Stimulated activated CD4-positive, alpha-beta T cell treated with anti-CD3 and anti-CD28 coated beads, Interleukin-12 subunit alpha, Interleukin-12 subunit beta, amount 100 ng/mL, for 4 hours (primary cell): ENCODE measurements around the gene SEC24D.

Experiments
- DNase-seq: peaks from one replicate; pipeline ENCODE4 v3.0.0-alpha.2; 2020

Gene SEC24D

DNA sequence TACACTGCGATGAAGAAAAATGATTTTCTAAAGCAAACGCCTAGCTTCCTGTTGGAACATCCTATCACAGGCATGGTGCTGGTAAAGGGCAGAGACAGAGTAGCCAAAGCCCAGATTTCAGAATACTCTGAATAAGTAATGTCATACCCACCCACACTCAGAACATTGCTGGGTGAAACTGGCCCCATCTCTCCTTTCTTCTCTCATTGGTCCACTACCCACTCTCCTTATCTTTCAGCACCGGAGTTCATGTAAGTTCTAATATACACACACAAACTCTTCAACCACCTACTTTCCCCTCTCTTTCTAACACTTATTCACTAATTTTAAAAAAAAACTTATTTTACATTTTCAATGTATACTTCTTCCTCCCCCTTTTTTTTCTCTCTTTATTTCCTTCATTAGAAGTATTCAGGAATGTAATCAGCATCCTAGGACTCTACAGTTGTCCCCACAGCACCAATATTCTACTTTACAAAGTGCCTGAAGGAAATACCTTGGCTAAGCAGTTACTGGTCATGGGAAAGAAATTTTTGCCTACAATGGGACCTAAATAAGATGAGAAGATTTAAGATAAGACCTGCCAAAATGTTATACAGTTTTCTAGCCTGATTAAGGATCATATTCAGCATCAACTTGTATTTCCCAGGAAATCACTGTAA is 63.0 kb downstream of the SEC24D start:
- no peak for DNase-seq

DNA sequence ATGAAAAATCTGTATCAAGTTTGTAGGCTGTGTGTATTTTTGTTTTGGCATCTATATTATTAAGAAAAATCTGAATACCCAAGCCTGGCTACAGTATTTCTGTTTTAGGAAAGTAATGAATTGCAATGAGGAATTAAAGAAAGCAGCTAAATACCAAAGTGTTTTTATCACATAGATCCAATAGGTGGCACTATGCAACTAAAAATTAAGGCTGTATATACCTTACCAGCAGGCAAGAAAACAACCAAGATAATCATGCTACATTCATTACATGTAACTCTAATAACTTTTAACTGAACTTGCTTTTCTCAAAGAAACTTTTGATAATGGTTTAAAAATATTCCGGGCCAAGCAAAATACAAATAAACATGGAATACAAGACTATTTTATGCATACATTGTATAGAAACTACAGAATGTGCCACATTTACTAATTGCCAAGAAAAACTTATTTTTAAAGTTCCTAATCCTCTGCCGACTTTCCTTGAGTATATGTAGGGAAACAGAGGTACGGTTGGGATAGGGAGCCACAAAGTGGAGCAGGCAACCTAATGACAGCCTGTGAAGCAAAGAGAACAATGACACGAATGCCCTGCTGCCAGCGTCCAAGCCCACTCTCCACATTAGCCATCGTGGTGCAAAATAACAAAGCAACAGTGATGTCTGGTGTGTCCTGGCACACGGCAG is 63.7 kb downstream of the SEC24D start:
- no peak for DNase-seq

DNA sequence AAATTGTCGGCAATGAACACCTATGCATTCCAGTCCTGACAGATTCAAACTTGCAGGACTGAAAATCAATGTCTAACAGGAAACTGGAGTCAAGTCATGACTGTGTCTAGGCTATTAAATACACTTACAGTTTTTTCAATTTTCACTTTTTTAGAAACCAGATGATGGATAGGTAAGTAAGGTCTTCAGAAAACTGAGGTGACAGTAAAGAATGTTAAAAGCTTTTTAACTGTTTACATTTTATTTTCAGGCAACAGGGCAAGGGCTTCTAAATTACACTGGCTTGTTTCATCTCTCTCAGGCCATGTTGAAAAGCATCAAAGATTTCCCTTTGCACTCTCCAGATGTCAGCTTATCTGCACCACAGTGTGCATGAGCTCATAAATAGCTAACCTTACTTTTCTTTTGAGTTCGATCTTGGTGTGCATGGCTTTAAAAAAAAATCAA is 65.2 kb downstream of the SEC24D start:
- DNase-seq: no peak

DNA sequence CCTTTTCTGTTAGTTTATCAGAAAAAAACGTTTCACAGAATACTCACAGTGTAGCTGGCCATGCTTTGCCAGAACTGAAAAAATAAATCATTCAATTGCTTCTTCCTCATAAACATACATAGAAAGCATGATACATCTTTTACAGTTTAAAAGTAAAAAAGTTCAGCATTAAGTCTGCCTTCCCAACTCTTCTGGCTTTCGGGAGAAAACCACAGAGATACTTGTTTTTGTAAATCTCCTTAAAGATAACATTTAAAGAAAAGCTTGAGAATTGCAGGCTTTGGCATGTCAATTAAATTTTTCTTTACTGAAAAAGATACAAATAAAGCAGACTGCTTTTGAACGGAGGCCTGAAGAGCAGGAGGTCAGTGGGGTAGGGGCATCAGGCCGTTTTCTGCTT is 66.8 kb downstream of the SEC24D start:
- DNase-seq: no peak

DNA sequence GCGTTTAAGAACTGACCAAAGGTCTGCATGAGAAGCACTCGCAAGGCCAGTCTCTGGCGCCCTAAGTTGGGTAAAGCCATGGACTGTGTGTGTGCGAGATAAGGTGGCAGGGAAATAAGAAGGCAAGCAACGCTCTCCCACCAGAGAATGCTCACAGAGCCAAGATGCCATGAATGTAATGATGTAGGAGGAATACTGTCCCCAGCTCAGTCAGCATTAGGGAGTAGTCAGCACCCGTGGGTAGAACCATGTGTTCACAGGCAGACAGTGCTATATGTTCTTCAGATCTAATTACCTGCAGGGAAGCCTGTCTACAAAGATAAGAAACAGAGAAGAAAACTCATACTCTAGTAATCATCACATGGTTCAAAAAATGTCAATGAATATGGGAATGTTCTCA is 68.8 kb downstream of the SEC24D start:
- DNase-seq: no peak

DNA sequence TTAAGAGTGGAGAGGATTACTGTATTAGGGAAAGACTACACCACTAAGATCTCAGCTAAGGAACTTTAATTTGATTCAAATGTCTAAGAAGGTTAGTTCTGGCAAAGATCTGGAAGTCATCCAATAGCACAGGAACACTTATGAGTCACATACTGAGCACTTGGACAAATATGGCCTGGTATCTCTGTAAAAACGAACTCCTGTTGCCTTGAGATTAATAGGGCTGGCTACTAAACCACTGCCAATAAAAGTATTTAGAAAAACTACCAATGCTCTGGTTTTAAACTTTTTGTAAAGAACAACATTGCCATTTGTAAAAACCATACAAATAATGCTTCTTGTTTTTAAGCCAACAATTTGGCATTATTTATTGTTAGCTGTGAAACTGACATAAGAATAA is 70.5 kb downstream of the SEC24D start:
- DNase-seq: no peak

DNA sequence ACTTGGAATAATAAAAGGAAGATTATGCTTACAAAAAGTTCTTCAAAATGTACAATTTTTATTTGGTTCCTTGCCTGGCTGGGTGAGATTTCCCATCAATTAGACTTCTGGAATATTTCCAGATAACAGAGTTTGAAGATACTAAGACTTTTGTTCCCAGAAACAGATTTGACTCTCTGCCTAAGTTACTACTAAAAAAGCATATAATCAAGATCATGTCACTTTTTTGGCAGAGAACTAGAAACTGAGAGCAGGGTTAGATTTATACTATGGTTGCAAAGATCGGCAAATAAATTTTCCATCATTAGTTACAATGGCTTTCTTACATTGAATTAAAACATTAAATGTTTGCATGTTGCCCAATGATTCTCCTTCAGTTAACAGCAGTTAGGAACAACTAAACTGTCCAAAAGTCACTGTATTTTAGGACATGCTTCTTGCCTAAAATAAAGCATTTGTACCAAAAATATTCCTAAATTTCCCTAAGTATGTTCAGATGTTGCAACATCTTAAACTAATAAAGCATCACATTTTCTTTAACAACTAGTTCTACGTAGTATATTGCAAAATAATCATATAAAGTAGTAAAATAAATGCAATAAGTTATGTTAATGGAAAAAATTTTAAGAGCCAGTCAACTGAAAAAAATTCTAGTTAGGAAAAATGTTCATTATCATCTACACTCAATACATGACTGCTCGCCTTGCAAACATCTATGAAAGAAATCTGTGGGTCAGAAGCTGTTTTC is 73.0 kb downstream of the SEC24D start:
- DNase-seq: no peak

DNA sequence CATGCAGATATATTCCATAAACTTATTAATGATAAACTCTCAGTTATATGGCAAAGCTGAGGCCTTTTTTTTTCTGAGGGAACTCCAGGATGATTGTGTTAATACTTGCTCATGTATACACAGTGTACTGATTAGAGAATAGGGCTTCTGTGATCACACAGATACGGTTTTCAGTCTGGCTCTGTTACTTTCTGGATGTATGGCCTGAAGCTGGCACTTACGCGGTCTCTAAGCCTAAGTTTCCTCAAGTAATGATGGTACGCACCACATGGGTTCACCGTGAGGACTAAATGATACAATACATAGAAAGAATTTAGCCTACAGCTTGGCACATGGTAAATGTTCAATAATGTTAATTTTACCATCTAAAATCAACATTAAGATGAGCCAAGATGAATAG is 73.8 kb downstream of the SEC24D start:
- DNase-seq: no peak

DNA sequence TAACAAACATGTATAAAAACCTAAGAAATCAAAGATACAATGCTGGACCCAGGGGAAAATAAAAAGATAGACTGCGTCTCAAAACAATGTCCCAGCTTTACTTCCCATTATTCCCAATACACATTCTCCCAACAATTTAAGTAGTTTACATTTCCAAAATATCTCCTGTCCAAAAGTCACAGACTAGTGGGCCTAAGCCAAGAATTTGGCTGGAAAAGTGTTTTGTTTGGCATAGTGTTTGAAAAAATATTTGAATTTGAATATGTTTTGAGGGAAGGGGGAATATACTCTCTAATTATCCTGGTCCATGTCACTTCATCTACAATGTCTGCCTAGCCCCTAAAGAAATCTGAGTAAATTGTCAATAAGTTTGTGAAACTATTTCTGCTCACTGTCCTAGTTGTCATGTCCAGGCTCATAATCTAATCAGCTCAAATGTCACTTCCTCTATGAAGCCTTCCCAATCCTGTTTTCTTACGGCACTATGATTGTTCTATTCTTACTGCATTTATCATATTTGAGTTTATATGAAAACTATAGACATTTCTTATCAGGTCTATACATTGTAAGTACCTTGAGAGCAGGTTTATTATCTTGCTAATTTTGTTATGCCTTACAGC is 74.4 kb downstream of the SEC24D start:
- DNase-seq: no peak

DNA sequence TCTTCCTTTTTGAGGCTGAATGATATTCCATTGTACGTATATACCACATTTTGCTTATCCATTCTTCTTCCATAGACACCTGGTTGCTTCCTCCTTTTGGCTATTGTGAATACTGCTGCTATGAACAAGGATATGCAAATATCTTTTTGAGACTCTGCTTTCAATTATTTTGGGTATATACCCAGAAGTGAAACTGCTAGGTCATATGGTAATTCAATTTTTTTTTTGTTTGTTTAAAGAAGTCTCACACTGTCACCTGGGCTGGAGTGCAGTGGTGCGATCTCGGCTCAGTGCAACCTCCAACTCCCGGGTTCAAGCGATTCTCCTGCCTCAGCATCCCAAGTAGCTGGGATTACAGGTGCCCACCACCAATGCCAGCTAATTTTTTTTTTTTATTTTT is 75.4 kb downstream of the SEC24D start:
- no peak for DNase-seq

DNA sequence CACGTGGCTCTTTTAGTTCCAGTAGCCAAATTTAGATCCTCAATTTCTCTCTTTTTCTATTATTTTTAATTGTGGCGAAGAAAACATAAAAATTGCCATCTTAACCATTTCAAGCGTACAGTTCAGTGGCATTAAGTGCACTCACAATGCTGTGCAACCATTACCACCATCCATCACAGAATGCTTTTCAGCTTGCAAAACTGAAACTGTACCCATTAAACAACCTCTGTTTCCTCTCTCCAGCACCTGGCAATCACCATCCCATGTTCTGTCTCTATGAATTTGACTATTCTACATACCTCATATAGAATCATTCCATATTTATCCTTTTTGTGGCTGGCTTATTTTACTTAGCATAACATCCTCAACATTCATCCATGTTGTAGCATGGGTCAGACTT is 75.8 kb downstream of the SEC24D start:
- DNase-seq: no peak

DNA sequence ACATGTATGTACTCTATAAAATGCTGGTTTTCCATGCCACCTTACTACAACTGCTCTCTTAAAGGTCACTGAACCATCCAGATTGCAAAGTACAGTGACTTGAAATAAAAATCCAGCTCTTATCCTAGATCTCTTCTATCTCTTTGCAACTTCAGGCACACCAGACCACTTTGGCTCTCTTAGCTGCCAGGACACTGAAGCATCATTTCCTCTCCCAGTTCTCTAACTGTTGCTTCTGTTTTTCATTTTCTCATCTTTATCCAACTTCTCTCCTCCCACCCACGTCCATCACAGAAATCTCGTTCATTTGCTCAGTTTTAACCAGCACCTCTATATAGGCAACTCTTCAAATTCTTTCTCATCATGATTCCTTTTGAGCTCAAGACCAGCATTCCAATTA is 76.4 kb downstream of the SEC24D start:
- no peak for DNase-seq

DNA sequence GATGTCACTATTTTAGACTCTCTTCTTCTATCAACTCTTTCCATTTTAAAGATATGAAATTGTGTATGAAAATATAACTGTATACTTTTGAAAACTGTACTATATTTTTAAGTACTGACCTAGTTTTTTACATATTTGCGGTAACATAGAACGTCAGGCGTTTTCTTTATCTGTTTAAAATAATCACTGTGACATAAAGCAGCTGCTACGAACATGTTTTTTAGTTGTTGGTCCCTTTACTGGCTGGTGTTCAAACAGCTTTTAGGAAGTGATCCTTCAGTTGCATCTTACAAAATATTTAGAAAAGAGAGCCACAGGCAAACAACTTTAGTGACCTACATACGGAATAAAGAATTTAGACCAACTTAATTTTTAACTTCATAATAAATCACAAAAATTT is 77.6 kb downstream of the SEC24D start:
- DNase-seq: no peak

DNA sequence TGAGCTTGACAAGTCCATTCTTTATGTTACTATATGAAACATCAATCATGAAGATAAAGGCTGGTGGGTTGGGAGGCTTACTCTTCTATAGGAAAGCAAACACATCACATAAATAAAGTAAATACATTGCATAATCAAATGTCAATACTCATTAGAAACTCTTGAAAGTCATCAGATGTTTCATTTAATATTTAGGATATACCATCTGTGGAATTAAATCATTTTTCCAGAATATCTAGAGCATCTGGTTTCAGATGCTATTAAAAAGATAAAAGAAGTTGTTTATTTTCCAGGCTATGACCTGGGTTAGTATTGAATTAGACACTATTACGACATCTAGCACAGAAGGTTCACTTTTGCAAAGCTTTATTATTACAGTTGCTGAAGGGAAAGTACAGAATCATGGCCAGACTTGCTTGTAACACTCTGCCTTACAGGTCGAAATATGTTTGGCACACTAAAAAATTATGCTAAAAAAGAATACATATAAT is 78.1 kb downstream of the SEC24D start:
- DNase-seq: no peak

DNA sequence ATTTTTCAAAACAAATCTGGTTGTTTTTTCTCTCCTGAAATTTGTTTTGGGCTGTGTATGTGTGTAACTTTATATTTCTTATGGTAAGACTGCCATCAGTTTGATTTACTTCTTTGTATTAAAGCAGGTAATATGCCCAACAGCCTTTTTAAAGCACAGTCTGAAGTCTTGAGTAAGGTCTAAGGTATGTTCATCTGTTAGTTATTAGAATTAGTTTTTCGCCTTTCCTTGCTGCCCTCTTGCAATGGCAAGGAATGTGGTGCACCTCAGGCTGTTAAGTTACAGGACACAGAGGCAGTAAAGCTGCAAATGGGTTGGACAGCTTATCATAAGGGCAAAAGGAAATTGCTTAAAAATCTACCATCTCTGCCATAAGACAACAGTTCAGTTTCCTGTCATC is 79.0 kb downstream of the SEC24D start:
- DNase-seq: no peak

DNA sequence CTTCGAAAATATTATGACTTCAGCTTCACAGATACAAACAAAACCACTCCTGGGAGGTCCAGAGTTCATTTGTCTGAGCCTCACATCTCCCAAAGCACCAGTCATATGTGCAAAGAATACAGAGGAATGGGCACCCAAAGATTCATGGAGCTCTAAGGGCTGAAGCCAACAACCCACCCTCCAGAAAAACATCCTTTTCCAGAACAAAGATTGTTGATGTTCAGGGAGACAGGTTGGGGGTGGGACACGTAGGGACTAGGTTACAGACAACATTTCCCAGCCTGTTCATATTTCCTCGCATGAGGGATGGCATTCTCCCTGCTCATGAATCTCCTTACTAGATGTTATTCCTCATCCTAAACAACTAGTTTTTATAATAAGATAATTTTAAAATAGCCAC is 79.5 kb downstream of the SEC24D start:
- DNase-seq: no peak

DNA sequence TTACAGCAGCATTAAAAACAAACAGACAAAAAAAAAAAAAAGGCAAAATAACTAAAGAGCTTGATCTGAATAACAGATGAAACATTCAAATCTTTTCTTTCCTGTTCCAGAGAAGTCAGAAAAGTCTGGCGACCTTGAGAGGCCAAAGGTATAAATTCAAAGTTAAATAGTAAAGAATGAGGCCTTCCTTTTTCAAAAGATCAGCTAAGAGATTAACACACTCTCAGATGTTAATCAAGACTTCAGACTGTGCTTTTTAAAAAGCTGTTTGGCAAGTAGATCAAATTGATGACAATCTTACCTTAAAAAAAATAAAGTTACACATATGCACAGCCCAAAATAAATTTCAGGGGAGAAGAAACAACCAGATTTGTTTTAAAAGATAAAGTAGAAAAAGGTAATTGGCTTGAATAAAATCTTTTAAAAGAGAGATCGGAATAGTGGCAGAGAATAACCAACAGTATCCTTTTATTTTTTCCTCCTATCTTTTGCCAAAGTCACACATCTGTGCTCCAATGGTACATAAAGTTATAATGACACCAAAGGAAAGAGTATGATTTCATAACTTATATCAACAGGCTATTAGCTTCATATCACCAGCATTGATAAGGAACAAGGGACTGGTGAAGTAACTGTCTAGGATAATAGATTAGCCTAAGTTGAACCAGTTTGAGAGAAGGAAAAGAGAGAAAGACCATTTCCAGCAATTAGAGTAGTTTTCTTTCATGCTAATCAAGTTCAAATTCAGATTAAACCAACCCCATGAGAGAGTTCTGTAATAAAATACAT is 80.3 kb downstream of the SEC24D start:
- no peak for DNase-seq

DNA sequence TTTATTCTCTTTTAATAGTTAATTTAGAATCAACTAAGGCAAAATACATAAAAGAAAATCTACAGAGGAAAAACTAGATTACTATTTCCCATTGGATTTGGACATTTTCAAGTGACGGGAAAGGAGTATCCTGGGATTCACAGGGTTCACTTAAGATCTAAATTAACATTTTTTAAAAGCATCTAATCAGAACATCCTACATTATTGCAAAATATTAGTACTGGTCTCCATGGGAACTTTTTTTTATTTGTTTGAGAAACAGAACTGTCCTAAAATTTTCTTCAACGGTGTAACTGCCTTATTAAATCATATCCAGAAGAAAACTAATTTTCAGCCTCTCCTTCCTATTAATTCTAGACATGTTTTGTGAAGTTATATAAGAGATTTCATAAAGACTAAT is 81.0 kb downstream of the SEC24D start:
- no peak for DNase-seq

DNA sequence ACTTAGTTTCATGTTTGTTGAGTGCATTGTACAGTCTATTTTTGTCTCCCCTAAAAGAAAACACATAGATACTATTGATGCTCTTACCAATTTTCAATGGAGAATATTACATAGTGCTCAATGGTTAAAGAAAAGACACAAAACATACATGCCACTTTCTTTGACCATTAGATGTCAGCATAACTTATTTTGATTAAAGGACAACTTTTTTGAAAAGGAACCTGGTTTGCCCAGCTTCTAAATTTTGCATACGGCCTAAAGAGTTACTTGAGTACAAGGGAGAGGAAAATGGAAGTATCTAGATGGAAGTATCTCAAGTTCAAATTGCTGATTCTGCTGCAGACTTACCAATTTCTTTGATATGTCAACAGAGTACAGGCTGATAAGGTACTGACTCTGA is 82.2 kb downstream of the SEC24D start:
- no peak for DNase-seq

DNA sequence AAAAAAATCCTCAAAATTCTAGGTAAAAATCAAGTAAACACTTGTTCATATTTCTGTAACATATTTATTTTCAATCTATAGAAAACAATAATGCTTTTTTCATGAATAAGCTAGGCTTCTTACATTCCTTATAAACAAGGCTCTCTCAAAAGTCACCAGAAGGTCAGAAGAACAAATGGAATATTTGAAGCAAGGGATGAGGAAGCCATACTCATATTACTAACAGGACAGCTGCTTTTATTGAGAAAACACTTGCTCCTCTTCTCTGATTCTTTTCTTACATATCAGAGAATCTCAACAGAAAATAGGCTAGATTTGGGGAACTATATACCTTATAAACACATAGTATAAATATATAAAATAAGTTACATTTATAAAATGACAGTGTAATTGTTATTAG is 82.8 kb downstream of the SEC24D start:
- no peak for DNase-seq

DNA sequence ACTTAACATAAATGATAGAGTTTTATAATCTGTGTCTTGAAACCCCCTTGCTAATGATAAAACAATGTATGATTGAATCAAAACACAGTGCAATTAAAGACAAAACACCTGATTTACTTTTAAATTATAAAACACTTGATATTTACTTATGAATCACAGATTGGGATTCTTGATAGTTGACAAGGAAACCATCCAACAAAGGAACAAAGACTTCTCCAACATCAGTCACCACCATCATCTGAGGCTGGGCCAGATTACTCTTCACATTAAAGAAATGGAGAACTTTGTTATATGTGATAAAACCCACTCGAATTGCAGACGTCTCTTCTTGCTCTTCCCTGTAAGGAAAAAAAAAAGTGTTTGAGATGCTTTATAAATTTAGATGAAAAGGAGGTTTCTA is 83.4 kb downstream of the SEC24D start:
- DNase-seq: no peak

DNA sequence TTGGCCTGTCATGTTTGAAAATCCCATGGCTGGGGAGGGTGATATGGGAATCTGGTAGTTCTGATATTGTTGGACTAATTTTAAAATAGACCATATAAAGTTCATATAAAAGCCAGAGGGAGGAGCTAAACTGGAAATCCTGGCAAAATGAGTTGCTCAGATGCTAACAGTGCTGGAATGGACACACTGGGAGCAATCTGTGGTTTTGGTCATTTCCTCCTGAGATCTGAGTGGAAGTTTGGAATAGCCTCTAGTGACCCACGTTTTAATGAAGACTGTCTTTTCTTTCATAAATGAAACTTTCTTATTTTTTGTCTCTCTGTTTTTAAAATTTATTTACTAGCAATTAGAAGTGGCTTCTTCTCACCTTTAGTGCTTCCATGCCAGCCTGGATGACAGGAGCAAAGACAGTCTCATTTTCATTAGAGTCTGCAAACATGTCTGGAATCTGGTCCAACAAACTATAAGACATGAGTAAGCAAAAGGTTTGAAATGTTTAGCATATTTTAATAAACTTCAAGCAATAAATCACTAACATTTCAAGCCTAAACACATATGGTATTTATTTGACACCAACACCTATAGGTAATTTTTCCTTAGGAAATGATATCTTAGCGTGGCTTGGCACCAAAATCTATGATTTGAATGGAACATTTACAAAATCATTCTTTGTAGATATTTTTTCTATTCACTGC is 84.2 kb downstream of the SEC24D start:
- DNase-seq: no peak
